ENCODE data around the gene SND1. TPM values are rescaled to one million over a fixed set of nuclear protein-coding genes. Genes with fewer than 3 reads are reported as not detected.
A peak's percentile ranks its signal among the peaks of the same experiment; 100 is the strongest.

The SND1 gene
- total and polyA plus RNA-seq, 10 of the 15 experiments (the other 5 are each of a cell fraction or from before 2014, with no cell fraction given), result 52.4 to 270 (median 146) TPM

- BruUV-seq (replicated peaks), result no TSS peak
- ATAC-seq, result no peak
- WGBS (ENCODE audit: insufficient coverage, insufficient replicate concordance, low lambda C conversion rate, missing lambda C conversion rate), result 86% methylated on average over 6 of the region's 6 CpGs
Measured at GRCh38 chr7:127678337-127678736, 26.3 kb downstream of the SND1 start.

GRCh38 chr7:127678947-127679346 is 27.0 kb downstream of the SND1 start:
- WGBS (ENCODE audit: insufficient coverage, insufficient replicate concordance, low lambda C conversion rate, missing lambda C conversion rate), result 2% methylated on average over 3 of the region's 3 CpGs
- in situ Hi-C loops (cut with MboI), result no loop called here
- H3K27ac ChIP-seq (ENCODE audit: control insufficient read depth, insufficient read depth), result 0 out of 2 replicates have a peak overlapping the region, but pooled peaks have one; percentile 14
- no peak overlapping the region for H2AFZ ChIP-seq (ENCODE audit: control insufficient read depth, low read depth, low read length)
- H3K4me1 ChIP-seq (ENCODE audit: control insufficient read depth, insufficient read depth, low read length), result peaks cover 21% of the 10 kb centered on the region
- SMC1A ChIA-PET (ENCODE audit: uncharacterized antibody, unreplicated experiment), result interaction anchor here (1.0 to 1.9 kb wide), 6 partner anchors 10 to 30 kb away, joined by 3 to 7 read pairs (median 4); no protein-coding TSS in a partner anchor
- RAD21 ChIA-PET (ENCODE audit: unreplicated experiment), result interaction anchor here (0.9 to 1.4 kb wide), 3 partner anchors 13 to 28 kb away, joined by 3 to 5 read pairs (median 4); no protein-coding TSS in a partner anchor
- CTCF ChIA-PET, result interaction anchor here (0.7 to 1.0 kb wide), 2 partner anchors 15 to 19 kb away, joined by 3 read pairs; no protein-coding TSS in a partner anchor
- no peaks in the 10 kb centered on the region for H3K27me3 ChIP-seq (replicated peaks in 1 of 2; ENCODE audit: control insufficient read depth in 2 of 2, insufficient read depth in 2 of 2, low read length in 1 of 2)
- H3K4me3 ChIP-seq, result no peak overlapping the region
- ATAC-seq (peak; percentile 75), DNase-seq (ENCODE audit: low read depth, low spot score) (peak; percentile 49), FAIRE-seq (peak; percentile 31)
- POLR2A ChIA-PET, result interaction anchor here (0.8 to 1.2 kb wide), 3 partner anchors 24 to 30 kb away, joined by 3 to 4 read pairs (median 4); partner anchors contain the start of gene SND1
- intact Hi-C loops (cut with micrococcal nuclease; ENCODE audit: unreplicated experiment), result no loop called here
- H3K36me3 ChIP-seq (ENCODE audit: control insufficient read depth in 2 of 2, insufficient read depth in 2 of 2, low read length in 1 of 2), result peaks cover 4 to 6% of the 10 kb centered on the region in 2 experiments; a peak in 3 of 4 replicates
- H3K9me3 ChIP-seq (replicated peaks; ENCODE audit: control insufficient read depth, insufficient read depth, low read length), result peaks cover 6% of the 10 kb centered on the region; the same call in 2 of the 3 replicates
- H3K79me2 ChIP-seq (ENCODE audit: control insufficient read depth, insufficient read depth, low read length), result peaks cover 77% of the 10 kb centered on the region
- no peak overlapping the region for H3K9ac ChIP-seq (ENCODE audit: control insufficient read depth, insufficient read depth, low read length)
- no peak overlapping the region for H3K4me2 ChIP-seq (ENCODE audit: control insufficient read depth, insufficient read depth)
- H4K20me1 ChIP-seq (ENCODE audit: control insufficient read depth, insufficient read depth), result peaks cover 3% of the 10 kb centered on the region; the same call in 1 of the 2 replicates
- no TSS peak for BruUV-seq (replicated peaks)
- no peak for TF ChIP-seq BRCA1 (IDR thresholded peaks at IDR 0.05; ENCODE audit: low read depth, low read length)
- no peak for TF ChIP-seq SREBF2 (IDR thresholded peaks at IDR 0.05; ENCODE audit: low read length)
- no peak for TF ChIP-seq EZH2 (IDR thresholded peaks at IDR 0.05; ENCODE audit: borderline replicate concordance, control insufficient read depth, low read depth, low read length)
- TF ChIP-seq ZBTB33 (IDR thresholded peaks at IDR 0.05), result no peak
- no peak for TF ChIP-seq NR2C1 (IDR thresholded peaks at IDR 0.05)
- TF ChIP-seq, protein P1, sequence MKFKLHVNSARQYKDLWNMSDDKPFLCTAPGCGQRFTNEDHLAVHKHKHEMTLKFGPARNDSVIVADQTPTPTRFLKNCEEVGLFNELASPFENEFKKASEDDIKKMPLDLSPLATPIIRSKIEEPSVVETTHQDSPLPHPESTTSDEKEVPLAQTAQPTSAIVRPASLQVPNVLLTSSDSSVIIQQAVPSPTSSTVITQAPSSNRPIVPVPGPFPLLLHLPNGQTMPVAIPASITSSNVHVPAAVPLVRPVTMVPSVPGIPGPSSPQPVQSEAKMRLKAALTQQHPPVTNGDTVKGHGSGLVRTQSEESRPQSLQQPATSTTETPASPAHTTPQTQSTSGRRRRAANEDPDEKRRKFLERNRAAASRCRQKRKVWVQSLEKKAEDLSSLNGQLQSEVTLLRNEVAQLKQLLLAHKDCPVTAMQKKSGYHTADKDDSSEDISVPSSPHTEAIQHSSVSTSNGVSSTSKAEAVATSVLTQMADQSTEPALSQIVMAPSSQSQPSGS (IDR thresholded peaks at IDR 0.05; ENCODE audit: low read length), result peak; percentile 60; the same call in 1 of the 2 replicates
- no peak for TF ChIP-seq TARDBP (IDR thresholded peaks at IDR 0.05; ENCODE audit: borderline replicate concordance)
- TF ChIP-seq NBN (IDR thresholded peaks at IDR 0.05), result no peak
- no peak for TF ChIP-seq IKZF1 (conservative IDR thresholded peaks at IDR 0.05)
- TF ChIP-seq SRF (IDR thresholded peaks at IDR 0.05; ENCODE audit: low read depth in 2 of 2, low read length in 2 of 2), result no peak
- no peak for TF ChIP-seq SUPT20H (IDR thresholded peaks at IDR 0.05; ENCODE audit: borderline replicate concordance, control insufficient read depth, low read depth, low read length)

More at GRCh38 chr7:127678337-127678736, 26.3 kb downstream of the SND1 start:
- intact Hi-C loops (cut with micrococcal nuclease; ENCODE audit: unreplicated experiment) (no loop called here), in situ Hi-C loops (cut with MboI) (no loop called here)
- peak overlapping the region; percentile 33 for H3K27ac ChIP-seq (ENCODE audit: control insufficient read depth, insufficient read depth)
- no peaks in the 10 kb centered on the region; the same call in 1 of the 2 replicates for H4K20me1 ChIP-seq (ENCODE audit: control insufficient read depth, insufficient read depth)
- no peak for TF ChIP-seq CEBPB (IDR thresholded peaks at IDR 0.05; ENCODE audit: borderline replicate concordance in 1 of 2, low read depth in 2 of 2, low read length in 2 of 2)
- TF ChIP-seq POLR2AphosphoS2 (IDR thresholded peaks at IDR 0.05; ENCODE audit: low read depth, low read length), result no peak
- peaks cover 5 to 6% of the 10 kb centered on the region in 2 experiments; a peak in 3 of 4 replicates for H3K36me3 ChIP-seq (ENCODE audit: control insufficient read depth in 2 of 2, insufficient read depth in 2 of 2, low read length in 1 of 2)
- H3K9ac ChIP-seq (ENCODE audit: control insufficient read depth, insufficient read depth, low read length), result no peak overlapping the region
- SMC1A ChIA-PET (ENCODE audit: uncharacterized antibody, unreplicated experiment), result interaction anchor here (1.0 to 1.9 kb wide), 8 partner anchors 10 to 30 kb away, joined by 3 to 7 read pairs (median 4); no protein-coding TSS in a partner anchor
- FAIRE-seq (no peak), DNase-seq (ENCODE audit: low read depth, low spot score) (no peak)
- H3K4me1 ChIP-seq (ENCODE audit: control insufficient read depth, insufficient read depth, low read length), result peaks cover 15% of the 10 kb centered on the region
- H2AFZ ChIP-seq (ENCODE audit: control insufficient read depth, low read depth, low read length), result no peak overlapping the region
- no peak overlapping the region for H3K4me3 ChIP-seq
- RAD21 ChIA-PET (ENCODE audit: unreplicated experiment), result interaction anchor here (0.9 to 1.4 kb wide), 3 partner anchors 12 to 27 kb away, joined by 3 to 5 read pairs (median 4); no protein-coding TSS in a partner anchor
- H3K27me3 ChIP-seq (replicated peaks in 1 of 2; ENCODE audit: control insufficient read depth in 2 of 2, insufficient read depth in 2 of 2, low read length in 1 of 2), result no peaks in the 10 kb centered on the region
- peaks cover 77% of the 10 kb centered on the region for H3K79me2 ChIP-seq (ENCODE audit: control insufficient read depth, insufficient read depth, low read length)
- peaks cover 6% of the 10 kb centered on the region; the same call in 2 of the 3 replicates for H3K9me3 ChIP-seq (replicated peaks; ENCODE audit: control insufficient read depth, insufficient read depth, low read length)
- CTCF ChIA-PET, result interaction anchor here (0.7 to 1.0 kb wide), 3 partner anchors 14 to 30 kb away, joined by 3 read pairs; no protein-coding TSS in a partner anchor
- 0 out of 2 replicates have a peak overlapping the region, but pooled peaks have one; percentile 5 for H3K4me2 ChIP-seq (ENCODE audit: control insufficient read depth, insufficient read depth)
- POLR2A ChIA-PET, result interaction anchor here (0.8 to 1.2 kb wide), 3 partner anchors 24 to 29 kb away, joined by 3 to 4 read pairs (median 4); partner anchors contain the start of gene SND1

All from GM12878 (cell line).